OCI-LY3 (cell line): Measurements from ENCODE around the gene PRDM11.

Experiments used
- H2AFZ ChIP-seq: fragments of 200-600, 300-600 bp; shearing (Covaris generic); 2 replicates; pipeline ENCODE4 v1.6.0; 2014; ENCODE audit warnings: antibody characterized with exemption, low read depth, low read length
- H3K27ac ChIP-seq: fragments of 200-600, 300-600 bp; sonication (generic); 2 replicates; pipeline ENCODE4 v1.5.1; 2014; ENCODE audit warnings: mild to moderate bottlenecking, low read length, moderate library complexity, mixed read lengths
- H3K27me3 ChIP-seq: fragments of 200-600, 300-600 bp; sonication (generic); 2 replicates; pipeline ENCODE4 v1.6.1; 2014; ENCODE audit warnings: low read depth, low read length, mixed read lengths
- H3K36me3 ChIP-seq: fragments of 200-600, 300-600 bp; sonication (generic); replicated peaks from 2 replicates; pipeline ENCODE3; 2014; ENCODE audit warnings: low read depth, low read length, mixed read lengths
- H3K4me1 ChIP-seq: fragments of 300-600, 200-600 bp; sonication (generic); 2 replicates; pipeline ENCODE4 v1.6.1; 2014; ENCODE audit warnings: low read length, mixed read lengths
- H3K4me2 ChIP-seq: fragments of 200-600, 300-600 bp; sonication (generic); 2 replicates; pipeline ENCODE4 v1.6.1; 2014; ENCODE audit warnings: low read length, mixed read lengths
- H3K4me3 ChIP-seq: fragments of 300-600, 200-600 bp; sonication (generic); 2 replicates; pipeline ENCODE4 v1.5.1; 2014; ENCODE audit warnings: antibody characterized with exemption, mild to moderate bottlenecking, low read length, moderate library complexity
- H3K79me2 ChIP-seq: fragments of 300-600, 200-600 bp; shearing (Covaris generic); 2 replicates; pipeline ENCODE4 v1.6.1; 2014; ENCODE audit warnings: mild to moderate bottlenecking, low read length, mixed read lengths
- H3K9ac ChIP-seq: fragments of 300-600, 200-600 bp; shearing (Covaris generic); 2 replicates; pipeline ENCODE4 v1.6.0; 2014; ENCODE audit warnings: mild to moderate bottlenecking, low read length, moderate library complexity
- H3K9me3 ChIP-seq: fragments of 200-600, 300-600 bp; shearing (Covaris generic); 2 replicates; pipeline ENCODE4 v1.6.1; 2014; ENCODE audit warnings: low read length, mixed read lengths; ENCODE audit not compliant: insufficient read depth
- H4K20me1 ChIP-seq: fragments of 200-600, 300-600 bp; sonication (generic); 2 replicates; pipeline ENCODE4 v1.6.1; 2016; ENCODE audit warnings: low read length, mixed read lengths; ENCODE audit not compliant: insufficient read depth
- CTCF ChIP-seq: fragments of 200-600, 300-600 bp; sonication (generic); IDR thresholded peaks from 2 replicates; pipeline ENCODE4 v1.5.1; 2014; ENCODE audit warnings: antibody characterized with exemption, low read length, low read depth
- EZH2phosphoT487 ChIP-seq: fragments of 200-600 bp; shearing (Covaris generic); IDR thresholded peaks from 2 replicates; pipeline ENCODE4 v1.6.1; 2018; ENCODE audit warnings: antibody characterized with exemption, mixed run types, low read depth

Gene PRDM11

GRCh38 chr11:45266676-45267020 is 120.2 kb downstream of the PRDM11 start:
- Histone ChIP-seq H3K27ac (no peak overlapping the region), H3K9me3 (no peaks in the 10 kb centered on the region), H3K9ac (no peak overlapping the region), H3K4me3 (no peak overlapping the region), H2AFZ (no peak overlapping the region), H3K4me2 (no peak overlapping the region), H3K36me3 (no peaks in the 10 kb centered on the region), H3K4me1 (no peaks in the 10 kb centered on the region), H4K20me1 (no peaks in the 10 kb centered on the region), H3K79me2 (no peaks in the 10 kb centered on the region), H3K27me3 (peaks cover 64% of the 10 kb centered on the region)
- TF ChIP-seq CTCF (no peak), EZH2phosphoT487 (no peak)

GRCh38 chr11:45267052-45267451 is 120.6 kb downstream of the PRDM11 start:
- H3K36me3 ChIP-seq = no peaks in the 10 kb centered on the region
- no peak for TF ChIP-seq EZH2phosphoT487
- peak; percentile 64 for TF ChIP-seq CTCF
- H3K79me2 ChIP-seq = no peaks in the 10 kb centered on the region
- no peak overlapping the region for H3K27ac ChIP-seq
- no peak overlapping the region for H2AFZ ChIP-seq
- H3K4me1 ChIP-seq = no peaks in the 10 kb centered on the region
- no peaks in the 10 kb centered on the region for H3K9me3 ChIP-seq
- no peaks in the 10 kb centered on the region for H4K20me1 ChIP-seq
- H3K4me2 ChIP-seq = no peak overlapping the region
- no peak overlapping the region for H3K4me3 ChIP-seq
- H3K27me3 ChIP-seq = peaks cover 64% of the 10 kb centered on the region
- no peak overlapping the region for H3K9ac ChIP-seq

- Histone ChIP-seq H3K4me1 (no peaks in the 10 kb centered on the region), H3K4me3 (no peak overlapping the region), H3K79me2 (no peaks in the 10 kb centered on the region), H3K36me3 (no peaks in the 10 kb centered on the region), H3K9me3 (no peaks in the 10 kb centered on the region), H3K9ac (no peak overlapping the region), H3K27me3 (peaks cover 69% of the 10 kb centered on the region), H3K27ac (no peak overlapping the region), H4K20me1 (no peaks in the 10 kb centered on the region), H2AFZ (no peak overlapping the region), H3K4me2 (no peak overlapping the region)
- TF ChIP-seq EZH2phosphoT487 (no peak), CTCF (no peak)
Observed at GRCh38 chr11:45267652-45268299, 121.3 kb downstream of the PRDM11 start.

GRCh38 chr11:45269678-45270077 is 123.2 kb downstream of the PRDM11 start:
- Histone ChIP-seq H3K9me3 (no peaks in the 10 kb centered on the region), H3K4me2 (no peak overlapping the region), H3K4me1 (no peaks in the 10 kb centered on the region), H2AFZ (no peak overlapping the region), H4K20me1 (no peaks in the 10 kb centered on the region), H3K27ac (no peak overlapping the region), H3K4me3 (no peak overlapping the region), H3K9ac (no peak overlapping the region), H3K27me3 (peaks cover 66% of the 10 kb centered on the region), H3K36me3 (no peaks in the 10 kb centered on the region), H3K79me2 (no peaks in the 10 kb centered on the region)
- TF ChIP-seq CTCF (no peak), EZH2phosphoT487 (no peak)
